Right atrium auricular region (tissue), 2 donors: Measurements from ENCODE around the gene FAM98C. TPM values are rescaled to one million over a fixed set of nuclear protein-coding genes. Genes with fewer than 3 reads are reported as not detected.

Experiments used
- DNase-seq: peaks from one replicate; pipeline ENCODE4 v3.0.0-alpha.2; 2019; ENCODE audit warnings: low spot score
- H3K27ac ChIP-seq, 2 donors: fragments of 200-600 bp; sonication (generic); 1 replicate in 1 of 2; 2 replicates in 1 of 2; pipeline ENCODE4 v1.5.1; 2016 to 2019
- H3K27me3 ChIP-seq, 2 donors: fragments of 200-600 bp; sonication (generic); one replicate each; pipeline versions ENCODE4 v1.5.1 to v1.6.0; 2017 to 2019
- H3K36me3 ChIP-seq: fragments of 200-600 bp; sonication (generic); one replicate; pipeline ENCODE4 v1.5.1; 2016
- H3K4me1 ChIP-seq, 2 donors: fragments of 200-600 bp; sonication (generic); one replicate each; pipeline versions ENCODE4 v1.5.1 to v1.6.0; 2017 to 2019
- H3K4me3 ChIP-seq, 2 donors: fragments of 200-600 bp; sonication (generic); 1 replicate in 1 of 2; 2 replicates in 1 of 2; pipeline ENCODE4 v1.5.1; 2017 to 2019; ENCODE audit warnings: mild to moderate bottlenecking in 1 of 2, moderate library complexity in 1 of 2
- H3K9me3 ChIP-seq, 2 donors: fragments of 200-600 bp; sonication (generic); one replicate each; pipeline ENCODE4 v1.5.1; 2019
- total RNA-seq, 2 donors: library from RNA; depleted of rRNA; stranded (reverse); fragments of >200 nt; gene quantifications; one replicate each; pipeline ENCODE4 v1.1.0, GENCODE V29; 2016
- TF ChIP-seq, protein P1 (sequence below), 2 donors: fragments of 200-600 bp; sonication (generic); IDR thresholded peaks; one replicate each; pipeline ENCODE4 v1.5.1; 2019; ENCODE audit warnings: antibody characterized with exemption in 2 of 2

FAM98C gene
- total RNA-seq, 2 donors from 2014 or later = 11.9 to 19.8 TPM

DNA sequence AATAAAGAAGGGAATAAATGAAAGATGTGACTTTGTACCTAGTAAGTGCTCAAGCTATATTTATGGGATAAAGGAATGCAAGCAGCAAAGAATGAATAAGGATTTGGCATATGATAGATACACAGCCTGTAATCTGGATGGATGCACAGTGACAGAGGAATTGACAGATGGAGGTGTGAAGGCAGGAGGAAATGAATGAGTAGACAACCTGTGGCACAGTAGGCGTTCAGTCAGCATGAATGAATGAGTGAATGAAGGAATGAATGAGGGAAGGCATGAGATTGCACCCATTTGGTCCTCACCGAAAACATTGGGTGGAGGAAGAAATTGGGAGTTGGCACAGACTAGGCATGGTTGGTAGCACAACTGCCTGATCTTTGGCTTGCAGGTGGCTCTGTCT, 33.3 kb upstream of the FAM98C start:
- Histone ChIP-seq H3K27ac (no peak overlapping the region), H3K4me3 (no peak overlapping the region), H3K36me3 (no peaks in the 10 kb centered on the region), H3K9me3 (no peaks in the 10 kb centered on the region), H3K4me1 (peaks cover 0 to 5% of the 10 kb centered on the region in 2 donors), H3K27me3 (no peaks in the 10 kb centered on the region)
- no peak for DNase-seq
- TF ChIP-seq, protein P1, sequence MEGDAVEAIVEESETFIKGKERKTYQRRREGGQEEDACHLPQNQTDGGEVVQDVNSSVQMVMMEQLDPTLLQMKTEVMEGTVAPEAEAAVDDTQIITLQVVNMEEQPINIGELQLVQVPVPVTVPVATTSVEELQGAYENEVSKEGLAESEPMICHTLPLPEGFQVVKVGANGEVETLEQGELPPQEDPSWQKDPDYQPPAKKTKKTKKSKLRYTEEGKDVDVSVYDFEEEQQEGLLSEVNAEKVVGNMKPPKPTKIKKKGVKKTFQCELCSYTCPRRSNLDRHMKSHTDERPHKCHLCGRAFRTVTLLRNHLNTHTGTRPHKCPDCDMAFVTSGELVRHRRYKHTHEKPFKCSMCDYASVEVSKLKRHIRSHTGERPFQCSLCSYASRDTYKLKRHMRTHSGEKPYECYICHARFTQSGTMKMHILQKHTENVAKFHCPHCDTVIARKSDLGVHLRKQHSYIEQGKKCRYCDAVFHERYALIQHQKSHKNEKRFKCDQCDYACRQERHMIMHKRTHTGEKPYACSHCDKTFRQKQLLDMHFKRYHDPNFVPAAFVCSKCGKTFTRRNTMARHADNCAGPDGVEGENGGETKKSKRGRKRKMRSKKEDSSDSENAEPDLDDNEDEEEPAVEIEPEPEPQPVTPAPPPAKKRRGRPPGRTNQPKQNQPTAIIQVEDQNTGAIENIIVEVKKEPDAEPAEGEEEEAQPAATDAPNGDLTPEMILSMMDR (IDR thresholded peaks at IDR 0.05) = no peak

DNA sequence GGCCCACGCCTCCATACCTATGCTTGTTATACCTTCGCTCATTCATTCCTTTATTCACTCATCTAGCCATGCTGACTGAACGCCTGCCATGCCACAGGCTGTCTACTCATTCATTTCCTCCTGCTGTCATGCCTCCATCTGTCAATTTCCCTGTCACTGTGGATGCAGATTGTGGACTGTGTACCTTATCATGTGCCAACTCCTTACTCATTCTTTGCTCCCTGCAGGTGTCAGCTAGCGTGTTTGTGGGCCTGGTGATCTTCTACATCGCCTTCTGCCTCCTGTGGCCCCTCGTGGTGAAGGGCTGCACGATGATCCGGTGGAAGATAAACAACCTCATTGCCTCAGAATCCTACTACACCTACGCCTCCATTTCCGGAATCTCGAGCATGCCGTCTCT, 32.6 kb upstream of the FAM98C start:
- no peak overlapping the region for H3K4me3 ChIP-seq
- peaks cover 0 to 7% of the 10 kb centered on the region in 2 donors for H3K4me1 ChIP-seq
- TF ChIP-seq, protein P1 (IDR thresholded peaks at IDR 0.05) = no peak
- no peaks in the 10 kb centered on the region for H3K27me3 ChIP-seq
- H3K36me3 ChIP-seq = no peaks in the 10 kb centered on the region
- DNase-seq = no peak
- no peak overlapping the region for H3K27ac ChIP-seq
- no peaks in the 10 kb centered on the region for H3K9me3 ChIP-seq

DNA sequence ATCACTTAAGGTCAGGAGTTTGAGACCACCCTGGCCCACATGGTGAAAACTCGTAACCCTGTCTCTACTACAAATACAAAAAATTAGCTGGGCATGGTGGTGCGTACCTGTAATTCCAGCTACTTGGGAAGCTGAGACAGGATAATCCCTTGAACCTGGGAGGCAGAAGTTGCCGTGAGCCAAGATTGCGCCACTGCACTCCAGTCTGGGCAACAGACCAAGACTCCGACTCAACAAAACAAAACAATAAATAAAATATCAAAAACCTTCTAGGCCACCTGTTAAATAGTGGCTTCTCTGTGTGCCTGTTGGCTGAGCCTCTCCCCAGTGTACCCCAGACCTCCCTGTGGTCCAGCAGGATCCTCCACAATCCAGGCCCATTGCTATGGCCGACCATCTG, 31.8 kb upstream of the FAM98C start:
- TF ChIP-seq, protein P1 (IDR thresholded peaks at IDR 0.05) = no peak
- Histone ChIP-seq H3K4me1 (peaks cover 0 to 15% of the 10 kb centered on the region in 2 donors), H3K9me3 (no peaks in the 10 kb centered on the region), H3K36me3 (peaks cover 1% of the 10 kb centered on the region), H3K4me3 (no peak overlapping the region), H3K27ac (no peak overlapping the region), H3K27me3 (no peaks in the 10 kb centered on the region)
- DNase-seq = no peak

DNA sequence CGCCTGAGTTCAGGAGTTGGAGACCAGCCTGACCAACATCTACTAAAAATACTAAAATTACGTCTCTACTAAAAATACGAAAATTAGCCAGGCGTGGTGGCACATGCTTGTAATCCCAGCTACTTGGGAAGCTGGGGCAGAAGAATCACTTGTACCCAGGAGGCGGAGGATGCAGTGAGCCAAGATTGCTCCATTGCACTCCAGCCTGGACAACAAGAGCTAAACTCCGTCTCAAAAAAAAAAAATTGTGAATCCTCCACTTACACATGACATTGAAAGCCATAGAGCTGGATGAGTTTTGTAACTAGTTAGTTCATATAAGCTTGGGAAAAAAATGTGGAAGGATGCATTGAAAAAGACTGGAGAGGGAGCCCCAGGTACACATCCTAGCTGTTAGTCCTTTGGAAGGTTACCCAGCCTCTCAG, 29.0 kb upstream of the FAM98C start:
- Histone ChIP-seq H3K4me3 (peak overlapping the region; percentile 27 to 91), H3K4me1 (peaks cover 0 to 28% of the 10 kb centered on the region in 2 donors), H3K9me3 (no peaks in the 10 kb centered on the region), H3K27ac (peak overlapping the region; percentile 91 to 92), H3K36me3 (peaks cover 22% of the 10 kb centered on the region), H3K27me3 (no peaks in the 10 kb centered on the region)
- DNase-seq = no peak
- TF ChIP-seq, protein P1 (IDR thresholded peaks at IDR 0.05) = no peak

- DNase-seq = peak; percentile 100
- H3K9me3 ChIP-seq = no peaks in the 10 kb centered on the region
- peaks cover 0 to 28% of the 10 kb centered on the region in 2 donors for H3K4me1 ChIP-seq
- TF ChIP-seq, protein P1 (IDR thresholded peaks at IDR 0.05) = no peak
- peak within 1 kb of the TSS; percentile 91 to 92 for H3K27ac ChIP-seq
- peaks cover 28% of the 10 kb centered on the region for H3K36me3 ChIP-seq
- H3K27me3 ChIP-seq = no peaks in the 10 kb centered on the region
- peak within 1 kb of the TSS; percentile 82 to 91 for H3K4me3 ChIP-seq
Observed at GRCh38 chr19:38374332-38375097, 28.4 kb upstream of the FAM98C start, which contains the start of gene PSMD8. TSS of gene PSMD8 (plus strand) at chr19:38374571. CDS start at chr19:38374602, 31 bp downstream.
